Stimulated activated naive B cell treated with anti-CD40 and anti-IgM and Interleukin-4, amounts not matched to agents 10 μg/mL and 1 μg/mL and 100 μg/mL, for 72 hours (primary cell): ENCODE measurements around the gene CEP89.
"Not testable (repeated sequence)": the region's sequence is repeated elsewhere in the genome, so short reads cannot be mapped to it uniquely, and the experiment has no call there.

ENCODE experiments used
- ATAC-seq, 2 donors: fragments of 150-1000 bp; cut with Tn5 transposase; replicated peaks; 2 replicates each; pipeline ENCODE4 v1.10.0; 2021; ENCODE audit warnings: moderate library complexity in 1 of 2
- DNase-seq: peaks from one replicate; pipeline ENCODE4 v3.0.0; 2021
- H3K27ac Mint-ChIP-seq: one replicate; pipeline ENCODE4 v1.8.0; 2022; ENCODE audit warnings: mild to moderate bottlenecking, mixed read lengths
- H3K27me3 Mint-ChIP-seq, 2 donors: one replicate each; pipeline ENCODE4 v1.8.0; 2022; ENCODE audit warnings: mixed read lengths in 2 of 2
- H3K36me3 Mint-ChIP-seq, 2 donors: one replicate each; pipeline ENCODE4 v1.8.0; 2022; ENCODE audit warnings: mixed read lengths in 2 of 2, mild to moderate bottlenecking in 1 of 2
- H3K4me1 Mint-ChIP-seq, 2 donors: one replicate each; pipeline ENCODE4 v1.8.0; 2022; ENCODE audit warnings: mixed read lengths in 2 of 2, mild to moderate bottlenecking in 1 of 2
- H3K4me3 Mint-ChIP-seq, 2 donors: one replicate each; pipeline ENCODE4 v1.8.0; 2022; ENCODE audit warnings: mild to moderate bottlenecking in 2 of 2, mixed read lengths in 2 of 2, moderate library complexity in 1 of 2
- H3K9me3 Mint-ChIP-seq, 2 donors: one replicate each; pipeline ENCODE4 v1.8.0; 2022; ENCODE audit warnings: mixed read lengths in 2 of 2, mild to moderate bottlenecking in 1 of 2

Gene CEP89

DNA sequence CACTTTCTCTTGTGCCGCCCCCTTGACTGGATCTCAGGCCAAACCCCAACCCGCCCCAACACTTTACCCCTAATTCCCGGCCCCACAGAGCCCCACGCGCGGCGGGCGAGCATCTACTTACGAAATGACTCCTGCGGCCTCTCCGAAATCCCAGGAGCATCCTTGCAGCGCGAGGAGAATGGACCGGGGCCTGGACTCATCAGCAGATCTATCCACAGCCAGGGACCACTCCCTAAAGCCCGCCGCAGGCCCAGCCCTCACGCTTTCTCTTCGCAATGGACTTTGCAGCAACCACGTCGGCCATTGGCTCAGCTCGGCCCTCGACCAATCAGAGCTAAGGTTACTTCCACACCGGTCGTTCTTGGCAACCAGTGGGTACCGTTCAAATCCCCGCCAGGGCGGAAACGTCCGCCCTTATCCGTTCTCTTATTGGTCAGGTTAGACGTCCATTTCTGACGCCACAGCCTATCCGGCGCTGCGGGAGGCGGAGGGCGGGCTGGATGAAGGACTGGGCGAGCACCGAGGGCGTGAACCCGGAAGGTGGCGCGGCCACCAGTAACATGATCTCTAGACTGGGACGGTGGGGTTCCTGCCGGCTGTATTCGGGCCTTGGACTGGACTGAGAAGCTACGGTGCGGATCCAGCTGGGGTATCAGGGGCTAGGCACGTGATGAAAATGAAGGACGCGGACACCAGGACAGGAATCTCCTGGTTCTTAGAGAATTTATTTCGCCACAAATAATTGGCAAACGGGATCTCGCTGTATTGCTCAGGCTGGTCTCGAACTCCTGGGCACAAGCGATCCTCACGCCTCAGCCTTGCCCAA, at the start of gene CEP89, which contains the start of gene FAAP24:
Gene CEP89, minus strand, starts transcription at position 244 of the 826 bp plus-strand sequence. Its CDS starts 84 bp downstream, at position 160.
Gene FAAP24, plus strand, starts transcription at position 528 of the 826 bp plus-strand sequence. CDS start 955 bp downstream, outside the sequence.
- Mint-ChIP-seq H3K4me3 (peak within 1 kb of the TSS; percentile 98 to 99), H3K4me1 (peaks cover 11 to 32% of the 10 kb centered on the region in 2 donors), H3K36me3 (peaks cover 24 to 26% of the 10 kb centered on the region in 2 donors), H3K9me3 (no peaks in the 10 kb centered on the region), H3K27me3 (no peaks in the 10 kb centered on the region), H3K27ac (peak within 1 kb of the TSS; percentile 98)
- DNase-seq: peak; percentile 100
- peak; percentile 98 to 99 for ATAC-seq

- peaks cover 12 to 23% of the 10 kb centered on the region in 2 donors for H3K36me3 Mint-ChIP-seq
- H3K4me1 Mint-ChIP-seq, H3K9me3 Mint-ChIP-seq, H3K27me3 Mint-ChIP-seq, H3K27ac Mint-ChIP-seq, H3K4me3 Mint-ChIP-seq, ATAC-seq, DNase-seq: not testable (repeated sequence)
These were observed 39.1 kb upstream of the CEP89 start for GRCh38 chr19:33010891-33011290.

GRCh38 chr19:33008738-33009137, 37.0 kb upstream of the CEP89 start:
- Mint-ChIP-seq H3K27ac (no peak overlapping the region), H3K27me3 (peaks cover 0 to 14% of the 10 kb centered on the region in 2 donors), H3K4me1 (no peaks in the 10 kb centered on the region), H3K9me3 (peaks cover 0 to 2% of the 10 kb centered on the region in 2 donors), H3K4me3 (no peak overlapping the region), H3K36me3 (peaks cover 12 to 28% of the 10 kb centered on the region in 2 donors)
- no peak for ATAC-seq
- DNase-seq: no peak

GRCh38 chr19:33005440-33005839, 33.7 kb upstream of the CEP89 start:
- ATAC-seq (no peak), DNase-seq (no peak)
- no peak overlapping the region for H3K4me3 Mint-ChIP-seq
- H3K4me1 Mint-ChIP-seq: peaks cover 0 to 3% of the 10 kb centered on the region in 2 donors
- peaks cover 7 to 21% of the 10 kb centered on the region in 2 donors for H3K36me3 Mint-ChIP-seq
- H3K9me3 Mint-ChIP-seq: peaks cover 0 to 2% of the 10 kb centered on the region in 2 donors
- H3K27me3 Mint-ChIP-seq: peaks cover 0 to 9% of the 10 kb centered on the region in 2 donors
- H3K27ac Mint-ChIP-seq: no peak overlapping the region

DNA sequence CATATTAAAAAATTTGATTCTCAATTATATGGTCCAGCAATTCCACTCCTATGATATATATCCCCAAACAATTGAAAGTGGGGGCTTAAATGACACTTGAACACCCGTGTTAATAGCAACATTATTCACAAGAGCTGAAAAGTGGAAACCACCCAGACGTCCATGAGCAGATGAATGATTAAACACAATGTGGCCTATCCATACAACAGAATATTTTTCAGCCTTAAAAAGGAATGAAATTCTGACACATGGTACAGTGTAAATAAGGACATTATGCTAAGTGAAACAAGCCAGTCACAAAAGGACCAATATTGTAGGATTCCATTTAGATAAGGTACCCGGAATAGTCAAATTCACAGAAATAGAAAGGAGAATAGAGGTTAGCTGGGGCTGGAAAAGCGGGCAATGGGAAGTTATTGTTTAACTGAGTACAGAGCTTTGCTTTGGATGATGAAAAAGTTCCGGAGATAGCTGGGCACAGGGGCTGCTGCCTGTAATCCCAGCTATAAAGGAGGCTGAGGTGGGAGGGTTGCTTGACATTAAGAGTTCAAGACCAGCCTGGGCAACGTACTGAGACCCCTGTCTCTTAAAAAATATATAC, 31.8 kb upstream of the CEP89 start:
- Mint-ChIP-seq H3K27me3 (peaks cover 0 to 10% of the 10 kb centered on the region in 2 donors), H3K36me3 (peaks cover 3 to 24% of the 10 kb centered on the region in 2 donors)
- not testable (repeated sequence) for DNase-seq, H3K4me1 Mint-ChIP-seq, H3K4me3 Mint-ChIP-seq, H3K9me3 Mint-ChIP-seq, H3K27ac Mint-ChIP-seq, ATAC-seq

- not testable (repeated sequence) for H3K4me3 Mint-ChIP-seq, DNase-seq, H3K9me3 Mint-ChIP-seq, ATAC-seq, H3K27ac Mint-ChIP-seq, H3K4me1 Mint-ChIP-seq
- peaks cover 3 to 30% of the 10 kb centered on the region in 2 donors for H3K36me3 Mint-ChIP-seq
- H3K27me3 Mint-ChIP-seq: peaks cover 0 to 10% of the 10 kb centered on the region in 2 donors
These were observed 30.5 kb upstream of the CEP89 start for GRCh38 chr19:33002126-33002865.

DNA sequence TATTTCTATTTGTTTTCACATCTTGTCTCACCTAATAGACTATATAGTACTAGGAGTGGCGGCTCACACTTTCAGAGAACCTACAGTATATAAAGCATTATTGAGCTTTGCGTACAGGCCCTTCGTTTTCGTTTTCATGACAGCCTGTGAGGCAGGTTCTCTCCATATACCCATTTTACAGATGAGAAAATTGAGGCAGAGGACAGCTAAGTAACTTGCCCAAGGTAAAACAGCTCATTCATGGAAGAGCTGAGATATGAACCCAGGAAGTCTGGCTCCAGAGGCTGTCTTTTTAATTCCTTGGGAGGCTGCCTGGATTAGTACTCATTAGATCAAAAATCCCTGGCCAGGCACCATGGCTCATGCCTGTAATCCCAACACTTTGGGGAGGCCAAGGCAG, 29.2 kb upstream of the CEP89 start:
- DNase-seq: no peak
- Mint-ChIP-seq H3K4me3 (no peak overlapping the region), H3K36me3 (peaks cover 3 to 31% of the 10 kb centered on the region in 2 donors), H3K4me1 (peaks cover 0 to 4% of the 10 kb centered on the region in 2 donors), H3K9me3 (no peaks in the 10 kb centered on the region), H3K27me3 (peaks cover 0 to 10% of the 10 kb centered on the region in 2 donors), H3K27ac (no peak overlapping the region)
- ATAC-seq: no peak

DNA sequence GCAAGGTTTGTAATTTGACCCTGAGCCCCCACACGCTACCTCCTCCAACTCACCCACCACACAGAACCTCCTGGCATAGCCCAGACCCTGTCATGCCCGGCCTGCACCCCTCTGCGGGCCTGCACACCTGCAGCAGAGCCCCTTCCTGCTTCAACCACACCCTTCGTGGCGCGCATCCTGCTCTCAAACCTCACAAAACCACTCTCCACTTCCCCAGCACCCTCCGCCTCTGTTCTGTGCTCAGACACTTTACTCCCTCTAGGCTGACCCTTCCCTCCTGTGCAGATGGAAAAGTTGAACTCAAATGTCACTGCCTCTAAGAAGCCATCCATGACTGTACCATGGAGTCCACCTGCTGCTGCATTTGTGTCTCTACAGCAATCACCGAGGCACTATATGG, 28.8 kb upstream of the CEP89 start:
- Mint-ChIP-seq H3K27me3 (peaks cover 0 to 7% of the 10 kb centered on the region in 2 donors), H3K27ac (no peak overlapping the region), H3K4me3 (no peak overlapping the region), H3K36me3 (peaks cover 3 to 31% of the 10 kb centered on the region in 2 donors), H3K4me1 (peaks cover 0 to 4% of the 10 kb centered on the region in 2 donors), H3K9me3 (no peaks in the 10 kb centered on the region)
- ATAC-seq (no peak), DNase-seq (no peak)

DNA sequence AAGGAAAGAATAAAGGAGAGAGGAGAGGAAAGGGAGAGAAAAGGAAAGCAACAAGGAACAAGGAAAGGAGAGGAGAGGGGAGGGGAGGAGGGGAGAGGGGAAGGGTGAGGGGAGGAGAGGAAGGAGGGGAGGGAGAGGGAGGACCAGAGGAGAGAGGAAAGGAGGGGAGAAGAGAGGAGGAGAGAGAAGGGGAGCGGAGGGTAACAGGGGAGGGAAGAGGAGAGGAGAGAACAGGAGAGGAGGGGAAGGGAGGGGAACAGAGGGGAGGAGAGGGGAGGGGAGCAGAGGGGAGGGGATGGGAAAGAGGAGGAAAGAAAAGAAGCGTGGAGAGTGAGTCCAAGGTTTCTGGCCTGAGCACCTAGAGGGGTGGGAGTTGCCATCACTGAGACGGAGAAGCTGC, 27.0 kb upstream of the CEP89 start:
- H3K9me3 Mint-ChIP-seq: no peaks in the 10 kb centered on the region
- peaks cover 3 to 28% of the 10 kb centered on the region in 2 donors for H3K36me3 Mint-ChIP-seq
- H3K4me1 Mint-ChIP-seq: peaks cover 0 to 4% of the 10 kb centered on the region in 2 donors
- no peak overlapping the region for H3K4me3 Mint-ChIP-seq
- peaks cover 0 to 5% of the 10 kb centered on the region in 2 donors for H3K27me3 Mint-ChIP-seq
- no peak overlapping the region for H3K27ac Mint-ChIP-seq
- DNase-seq: no peak
- ATAC-seq: no peak

DNA sequence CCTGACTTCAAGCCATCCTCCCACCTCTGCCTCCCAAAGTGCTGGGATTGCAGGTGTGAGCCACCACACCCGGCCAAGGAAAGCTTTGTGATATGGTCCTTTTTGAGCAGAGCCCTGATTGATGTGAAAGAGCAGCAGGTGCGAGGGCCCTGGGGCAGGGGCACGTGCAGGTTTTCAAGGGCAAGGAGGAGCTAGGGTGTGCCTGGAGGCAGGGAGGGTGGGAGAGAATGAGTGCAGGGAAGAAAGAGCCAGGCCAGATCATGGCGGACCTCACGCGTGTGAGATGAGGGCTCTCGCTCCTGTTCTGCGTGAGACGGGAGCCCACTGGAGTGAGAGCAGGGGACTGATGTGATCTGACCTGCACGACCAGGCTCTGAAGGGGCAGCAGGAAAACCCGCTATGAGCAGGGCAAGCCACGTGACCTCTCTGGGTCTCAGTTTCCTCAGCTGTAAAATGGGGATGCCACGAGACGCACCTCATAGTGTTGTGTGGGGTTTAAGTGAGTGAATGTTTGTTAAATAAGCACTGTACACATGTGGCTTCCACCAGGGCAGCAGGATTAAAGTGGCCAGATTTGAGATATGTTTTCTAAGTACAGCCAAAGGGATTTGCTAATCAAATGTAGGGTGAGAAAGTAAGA, 26.1 kb upstream of the CEP89 start:
- H3K4me3 Mint-ChIP-seq: no peak overlapping the region
- peaks cover 0 to 5% of the 10 kb centered on the region in 2 donors for H3K27me3 Mint-ChIP-seq
- no peak overlapping the region for H3K27ac Mint-ChIP-seq
- peaks cover 0 to 4% of the 10 kb centered on the region in 2 donors for H3K4me1 Mint-ChIP-seq
- peaks cover 3 to 28% of the 10 kb centered on the region in 2 donors for H3K36me3 Mint-ChIP-seq
- H3K9me3 Mint-ChIP-seq: no peaks in the 10 kb centered on the region
- ATAC-seq (no peak), DNase-seq (no peak)

- H3K36me3 Mint-ChIP-seq: peaks cover 3 to 28% of the 10 kb centered on the region in 2 donors
- H3K4me3 Mint-ChIP-seq, H3K9me3 Mint-ChIP-seq, H3K4me1 Mint-ChIP-seq, H3K27me3 Mint-ChIP-seq, H3K27ac Mint-ChIP-seq, ATAC-seq, DNase-seq: not testable (repeated sequence)
These were observed 25.3 kb upstream of the CEP89 start for GRCh38 chr19:32997061-32997464.

DNA sequence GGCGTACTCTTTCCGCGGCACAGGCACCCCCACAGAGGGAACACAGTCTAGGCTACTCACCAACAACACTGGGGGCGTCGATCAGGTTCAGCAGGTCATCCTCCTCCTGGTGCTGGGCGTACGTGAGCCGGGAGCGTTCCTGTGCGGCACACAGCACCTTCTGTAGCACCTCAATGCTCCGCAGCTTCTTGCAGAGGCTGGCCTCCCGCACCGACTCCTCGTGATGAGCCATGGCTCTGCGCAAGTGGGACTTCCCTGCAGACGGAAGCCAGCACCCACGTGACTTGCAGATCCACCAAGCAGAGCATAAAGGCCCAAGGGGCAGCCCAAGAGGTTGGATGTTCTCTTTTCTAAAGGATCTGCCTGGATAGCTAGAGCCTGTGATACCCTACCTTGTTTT, 24.2 kb upstream of the CEP89 start:
- not testable (repeated sequence) for H3K27me3 Mint-ChIP-seq, H3K27ac Mint-ChIP-seq, ATAC-seq, H3K9me3 Mint-ChIP-seq, DNase-seq, H3K4me1 Mint-ChIP-seq, H3K4me3 Mint-ChIP-seq
- peaks cover 3 to 28% of the 10 kb centered on the region in 2 donors for H3K36me3 Mint-ChIP-seq

DNA sequence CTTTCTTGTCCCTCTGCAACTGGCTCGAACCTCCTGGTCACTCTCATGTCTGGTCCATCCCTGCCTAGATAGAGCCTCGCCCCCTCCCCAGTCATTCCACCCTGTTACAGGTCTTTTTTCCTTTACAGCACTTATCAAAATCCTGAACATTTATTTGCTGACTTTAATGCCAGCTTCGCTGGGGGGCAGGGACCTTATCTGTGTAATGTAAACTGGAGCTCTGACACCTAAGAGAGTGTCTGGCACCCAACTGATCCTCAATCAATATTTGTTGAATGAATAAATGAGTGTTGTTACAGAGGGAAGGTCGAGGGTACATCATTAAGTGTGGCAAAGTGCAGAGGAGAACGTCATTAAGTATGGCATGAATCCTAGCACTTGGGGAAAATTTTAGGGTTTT, 17.0 kb upstream of the CEP89 start:
- ATAC-seq: no peak
- Mint-ChIP-seq H3K36me3 (peaks cover 0 to 9% of the 10 kb centered on the region in 2 donors), H3K4me3 (no peak overlapping the region), H3K27ac (no peak overlapping the region), H3K27me3 (no peaks in the 10 kb centered on the region), H3K4me1 (peaks cover 2 to 5% of the 10 kb centered on the region in 2 donors), H3K9me3 (no peaks in the 10 kb centered on the region)
- DNase-seq: no peak

DNA sequence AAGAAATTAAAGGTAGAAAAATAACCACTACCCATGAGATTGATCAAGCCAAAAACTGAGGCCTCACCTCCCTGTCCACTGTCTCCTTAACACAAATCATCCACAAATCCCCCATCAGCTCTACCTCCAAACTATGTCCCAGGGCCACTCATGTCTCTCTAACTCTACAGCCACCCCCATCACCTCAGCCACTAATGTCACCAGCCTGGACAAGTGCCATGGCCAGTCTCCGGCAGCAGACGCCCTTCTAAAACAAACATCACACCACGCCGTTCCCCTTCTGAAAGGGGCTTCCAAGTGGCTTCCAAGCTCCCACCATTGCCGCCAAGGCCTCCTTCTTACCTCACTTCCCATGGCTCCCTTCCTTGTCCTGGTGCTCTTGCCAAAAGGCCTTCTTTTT, 16.5 kb upstream of the CEP89 start:
- not testable (repeated sequence) for H3K36me3 Mint-ChIP-seq, H3K27me3 Mint-ChIP-seq, H3K4me1 Mint-ChIP-seq, DNase-seq, H3K9me3 Mint-ChIP-seq, ATAC-seq, H3K27ac Mint-ChIP-seq, H3K4me3 Mint-ChIP-seq
